Loucy (cell line): ENCODE measurements around the gene HOXB3.

Source experiments
- H2AFZ ChIP-seq: fragments of 200-600 bp; sonication (generic); 2 replicates; pipeline ENCODE4 v1.6.0; 2016; ENCODE audit warnings: antibody characterized with exemption, mild to moderate bottlenecking, low read length, moderate library complexity
- H3F3A ChIP-seq: fragments of 200-600 bp; 2 replicates; pipeline ENCODE4 v1.6.0; 2016; ENCODE audit warnings: antibody characterized with exemption, low read depth, mild to moderate bottlenecking
- H3K27me3 ChIP-seq: fragments of 200-600 bp; sonication (generic); 2 replicates; pipeline ENCODE4 v1.6.1; 2014; ENCODE audit warnings: low read length, mild to moderate bottlenecking; ENCODE audit not compliant: insufficient read depth, poor library complexity, severe bottlenecking
- H3K36me3 ChIP-seq: fragments of 200-600 bp; sonication (generic); 2 replicates; pipeline ENCODE4 v1.6.1; 2016; ENCODE audit warnings: low read length; ENCODE audit not compliant: insufficient read depth
- H3K4me1 ChIP-seq: fragments of 200-600 bp; sonication (generic); 2 replicates; pipeline ENCODE4 v1.5.1; 2014; ENCODE audit warnings: low read length, mild to moderate bottlenecking; ENCODE audit not compliant: insufficient read depth, poor library complexity, severe bottlenecking
- H3K4me2 ChIP-seq: fragments of 200-600 bp; sonication (generic); 2 replicates; pipeline ENCODE4 v1.6.0; 2014; ENCODE audit warnings: antibody characterized with exemption, low read length, low read depth, mild to moderate bottlenecking; ENCODE audit not compliant: poor library complexity, severe bottlenecking
- H3K4me3 ChIP-seq: fragments of 200-600 bp; sonication (generic); 2 replicates; pipeline ENCODE4 v1.5.1; 2014; ENCODE audit warnings: low read length, mild to moderate bottlenecking, mixed read lengths; ENCODE audit not compliant: poor library complexity, severe bottlenecking
- H3K79me2 ChIP-seq: fragments of 200-600 bp; sonication (generic); 2 replicates; pipeline ENCODE4 v1.6.1; 2014; ENCODE audit warnings: low read length; ENCODE audit not compliant: insufficient read depth
- H3K9ac ChIP-seq: fragments of 200-600 bp; sonication (generic); 2 replicates; pipeline ENCODE4 v1.6.0; 2014; ENCODE audit warnings: mild to moderate bottlenecking, low read depth, low read length, moderate library complexity; ENCODE audit not compliant: poor library complexity, severe bottlenecking
- H3K9me2 ChIP-seq: fragments of 200-600 bp; sonication (generic); replicated peaks from 2 replicates; pipeline ENCODE4 v1.6.1; 2016; ENCODE audit warnings: low read depth, low read length, mixed read lengths
- H3K9me3 ChIP-seq: fragments of 200-600 bp; sonication (generic); 2 replicates; pipeline ENCODE4 v1.6.1; 2014; ENCODE audit warnings: mild to moderate bottlenecking, antibody characterized with exemption, low read length, low read depth; ENCODE audit not compliant: insufficient read depth
- H4K20me1 ChIP-seq: fragments of 200-600 bp; sonication (generic); 2 replicates; pipeline ENCODE4 v1.6.0; 2014; ENCODE audit warnings: antibody characterized with exemption, low read length, mild to moderate bottlenecking; ENCODE audit not compliant: insufficient read depth, poor library complexity, severe bottlenecking
- EZH2phosphoT487 ChIP-seq: fragments of 200-600 bp; IDR thresholded peaks from 2 replicates; pipeline ENCODE4 v1.6.1; 2018; ENCODE audit warnings: antibody characterized with exemption, mild to moderate bottlenecking, moderate library complexity, borderline replicate concordance
- TF ChIP-seq, protein P1 (sequence below): fragments of 200-600 bp; sonication (generic); conservative IDR thresholded peaks from 2 replicates; pipeline ENCODE4 v1.5.1; 2014; ENCODE audit warnings: mild to moderate bottlenecking, antibody characterized with exemption, low read length

Gene HOXB3

DNA sequence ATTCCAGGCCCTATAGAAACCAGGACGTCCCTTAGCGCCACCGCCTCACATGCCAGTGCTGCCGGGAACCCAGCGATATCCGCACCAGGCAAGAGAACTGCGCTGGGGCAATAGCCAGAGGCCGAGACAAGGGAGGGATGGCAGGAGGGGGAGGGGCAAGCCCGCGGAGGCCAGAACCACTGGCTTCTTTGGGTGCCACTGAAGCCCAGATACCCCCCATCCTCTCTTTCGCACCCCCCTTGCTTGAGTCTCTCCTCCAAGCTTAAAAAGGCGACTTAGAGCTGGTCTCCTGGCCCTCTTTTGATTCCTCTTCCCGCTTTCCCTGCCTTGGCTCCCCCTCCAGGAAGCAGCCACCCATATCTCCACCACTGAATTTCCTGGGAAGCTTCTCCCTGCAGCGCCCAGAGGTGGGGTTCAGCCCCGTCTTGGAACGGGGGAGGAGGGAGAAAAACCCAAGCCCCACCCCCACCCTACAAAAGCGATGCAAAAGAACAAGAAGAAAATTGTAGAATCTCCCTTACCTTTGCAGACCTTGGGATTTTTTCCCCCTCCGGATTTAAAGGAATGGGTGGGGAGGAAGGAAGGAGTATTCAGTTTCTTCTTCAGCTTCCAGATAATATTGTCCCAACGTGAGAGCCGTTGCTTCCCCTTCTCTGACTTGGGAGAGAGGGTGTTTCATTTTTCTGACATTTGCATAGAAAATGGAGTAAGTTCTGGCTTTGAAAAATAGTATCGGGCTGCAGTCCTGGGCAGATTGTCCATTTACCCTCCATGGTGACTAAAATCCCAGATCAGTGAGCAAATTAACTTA, 14.1 kb upstream of the HOXB3 start:
- H3F3A ChIP-seq: no peaks in the 10 kb centered on the region
- no peaks in the 10 kb centered on the region for H3K9me2 ChIP-seq
- H3K9me3 ChIP-seq: no peaks in the 10 kb centered on the region
- H3K4me1 ChIP-seq: peaks cover 49% of the 10 kb centered on the region
- H3K36me3 ChIP-seq: peaks cover 36% of the 10 kb centered on the region
- H3K9ac ChIP-seq: peak overlapping the region; percentile 100
- H3K4me2 ChIP-seq: peak overlapping the region; percentile 98
- peak overlapping the region; percentile 89 for H3K4me3 ChIP-seq
- peaks cover 100% of the 10 kb centered on the region for H3K79me2 ChIP-seq
- H4K20me1 ChIP-seq: peaks cover 54% of the 10 kb centered on the region
- peaks cover 54% of the 10 kb centered on the region for H3K27me3 ChIP-seq
- TF ChIP-seq, protein P1, sequence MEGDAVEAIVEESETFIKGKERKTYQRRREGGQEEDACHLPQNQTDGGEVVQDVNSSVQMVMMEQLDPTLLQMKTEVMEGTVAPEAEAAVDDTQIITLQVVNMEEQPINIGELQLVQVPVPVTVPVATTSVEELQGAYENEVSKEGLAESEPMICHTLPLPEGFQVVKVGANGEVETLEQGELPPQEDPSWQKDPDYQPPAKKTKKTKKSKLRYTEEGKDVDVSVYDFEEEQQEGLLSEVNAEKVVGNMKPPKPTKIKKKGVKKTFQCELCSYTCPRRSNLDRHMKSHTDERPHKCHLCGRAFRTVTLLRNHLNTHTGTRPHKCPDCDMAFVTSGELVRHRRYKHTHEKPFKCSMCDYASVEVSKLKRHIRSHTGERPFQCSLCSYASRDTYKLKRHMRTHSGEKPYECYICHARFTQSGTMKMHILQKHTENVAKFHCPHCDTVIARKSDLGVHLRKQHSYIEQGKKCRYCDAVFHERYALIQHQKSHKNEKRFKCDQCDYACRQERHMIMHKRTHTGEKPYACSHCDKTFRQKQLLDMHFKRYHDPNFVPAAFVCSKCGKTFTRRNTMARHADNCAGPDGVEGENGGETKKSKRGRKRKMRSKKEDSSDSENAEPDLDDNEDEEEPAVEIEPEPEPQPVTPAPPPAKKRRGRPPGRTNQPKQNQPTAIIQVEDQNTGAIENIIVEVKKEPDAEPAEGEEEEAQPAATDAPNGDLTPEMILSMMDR: no peak
- no peak for TF ChIP-seq EZH2phosphoT487
- no peak overlapping the region for H2AFZ ChIP-seq

DNA sequence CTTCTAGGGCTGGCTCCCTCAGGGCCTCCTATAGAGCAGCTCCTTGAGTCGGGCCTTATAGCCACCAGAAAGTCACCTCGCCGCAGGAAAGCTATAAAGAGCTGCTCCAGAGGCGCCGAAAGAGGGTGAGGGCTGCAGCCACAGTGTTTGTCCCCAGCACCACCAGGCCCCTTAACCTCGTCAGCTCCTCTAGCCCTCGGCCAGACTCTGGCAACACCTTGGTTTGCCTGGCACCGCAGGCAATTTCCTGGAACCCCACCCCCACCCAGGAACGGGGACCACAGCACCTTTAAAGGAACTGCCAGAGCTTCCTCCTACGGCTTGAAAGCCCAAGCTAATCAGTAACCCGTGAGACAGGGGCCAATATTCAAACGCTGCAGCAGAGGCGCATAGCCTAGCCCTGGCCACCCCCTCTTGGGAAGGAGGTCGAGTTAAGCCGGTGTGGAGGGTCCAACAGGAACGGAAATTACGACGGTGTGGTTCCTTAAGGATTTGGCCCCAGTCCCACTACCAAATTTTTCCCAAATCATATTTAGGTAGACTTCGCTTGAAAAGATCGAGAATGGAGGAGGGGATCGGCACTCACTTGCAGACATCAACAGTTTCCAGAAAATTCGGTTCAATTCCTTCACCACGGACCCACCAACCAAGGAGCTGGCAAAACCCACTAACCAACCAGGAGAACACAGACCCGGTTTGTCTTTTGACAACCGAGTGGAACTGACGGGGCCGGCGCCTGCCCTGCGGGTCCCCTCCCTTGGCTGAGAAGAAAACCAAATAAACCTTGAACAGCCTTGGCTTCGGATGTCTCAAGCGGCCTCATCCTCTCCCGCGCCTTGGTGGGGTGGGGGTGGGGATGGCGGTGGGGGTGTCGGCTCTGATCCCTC, 11.7 kb upstream of the HOXB3 start:
- Histone ChIP-seq H3K9me2 (no peaks in the 10 kb centered on the region), H4K20me1 (peaks cover 77% of the 10 kb centered on the region), H3K4me2 (peak overlapping the region; percentile 98), H3K9me3 (no peaks in the 10 kb centered on the region), H3K4me1 (peaks cover 32% of the 10 kb centered on the region), H3K4me3 (peak overlapping the region; percentile 89), H3K36me3 (peaks cover 60% of the 10 kb centered on the region), H3K9ac (peak overlapping the region; percentile 100), H3K79me2 (peaks cover 100% of the 10 kb centered on the region), H2AFZ (no peak overlapping the region), H3K27me3 (peaks cover 69% of the 10 kb centered on the region), H3F3A (no peaks in the 10 kb centered on the region)
- TF ChIP-seq, protein P1: no peak
- no peak for TF ChIP-seq EZH2phosphoT487

DNA sequence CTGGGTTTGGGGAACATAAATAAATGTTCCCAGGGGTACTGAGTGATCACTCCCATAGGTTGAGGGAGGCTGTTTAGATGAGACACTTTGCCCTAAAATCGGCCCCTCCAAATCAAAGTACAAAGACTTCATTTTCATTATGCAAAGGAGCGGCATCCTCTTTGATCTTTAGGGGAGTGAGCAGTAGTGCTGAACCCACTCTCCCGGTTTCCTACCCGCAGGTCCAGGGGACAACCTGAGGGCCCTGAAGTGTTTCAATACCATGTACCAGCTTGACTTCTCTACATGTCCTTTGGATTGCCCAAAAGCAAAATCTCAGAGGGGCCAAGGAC, 11.1 kb upstream of the HOXB3 start:
- Histone ChIP-seq H3K4me2 (peak overlapping the region; percentile 98), H3K9me3 (no peaks in the 10 kb centered on the region), H3K36me3 (peaks cover 66% of the 10 kb centered on the region), H3K9ac (peak overlapping the region; percentile 100), H3K4me1 (peaks cover 28% of the 10 kb centered on the region), H4K20me1 (peaks cover 83% of the 10 kb centered on the region), H3K27me3 (peaks cover 75% of the 10 kb centered on the region), H3F3A (no peaks in the 10 kb centered on the region), H2AFZ (no peak overlapping the region), H3K4me3 (peak overlapping the region; percentile 89), H3K79me2 (peaks cover 100% of the 10 kb centered on the region), H3K9me2 (no peaks in the 10 kb centered on the region)
- TF ChIP-seq, protein P1: no peak
- no peak for TF ChIP-seq EZH2phosphoT487
